Measurements from ENCODE around the gene SLC25A42. TPM values are rescaled to one million over a fixed set of nuclear protein-coding genes. Genes with fewer than 3 reads are reported as not detected.

The SLC25A42 gene
- polyA plus RNA-seq, 10 donors, result 7.5 to 10.7 (median 9.3) TPM

DNA sequence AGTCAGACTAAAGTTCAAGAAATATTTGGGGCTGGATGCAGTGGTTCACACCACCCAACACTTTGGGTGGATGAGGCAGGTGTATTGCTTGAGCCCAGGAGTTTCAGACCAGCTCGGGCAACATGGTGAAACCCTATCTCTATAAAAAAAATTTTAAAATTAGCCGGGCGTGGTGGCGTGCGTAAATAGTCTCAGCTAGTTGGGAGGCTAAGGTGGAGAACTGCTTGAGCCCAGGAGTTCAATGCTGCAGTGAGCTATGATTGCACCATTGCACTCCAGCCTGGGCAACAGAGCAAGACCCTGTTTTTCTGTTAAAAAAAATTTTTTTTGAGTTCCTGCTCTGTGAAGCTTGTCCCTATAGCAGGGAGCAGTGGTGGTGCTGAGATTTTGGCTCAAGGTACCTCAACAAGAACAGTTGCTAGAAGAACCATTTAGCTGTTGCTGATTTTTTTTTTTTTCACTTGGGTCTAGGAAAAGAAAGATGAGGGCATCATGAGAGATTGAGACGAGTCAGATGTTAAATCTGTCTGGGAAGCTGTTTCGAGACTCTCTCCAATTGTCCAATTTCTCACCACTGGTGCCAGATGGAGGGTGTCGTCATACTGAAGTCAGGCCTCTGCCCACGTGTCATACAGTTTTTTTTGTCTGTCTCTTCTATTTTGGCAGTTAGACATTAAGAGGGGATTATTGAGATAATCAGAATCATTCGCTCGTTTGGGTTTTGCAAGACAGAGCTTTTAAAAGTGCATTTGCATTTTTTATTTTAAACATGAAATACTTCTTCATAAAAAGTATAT lies 3.7 kb downstream of the SLC25A42 start:
- DNase-seq, result peak in 2 of 3 donors; percentile 28 to 47

- DNase-seq, result peak in 1 of 3 donors; percentile 43
These were observed 5.2 kb downstream of the SLC25A42 start for GRCh38 chr19:19068659-19069654.

DNA sequence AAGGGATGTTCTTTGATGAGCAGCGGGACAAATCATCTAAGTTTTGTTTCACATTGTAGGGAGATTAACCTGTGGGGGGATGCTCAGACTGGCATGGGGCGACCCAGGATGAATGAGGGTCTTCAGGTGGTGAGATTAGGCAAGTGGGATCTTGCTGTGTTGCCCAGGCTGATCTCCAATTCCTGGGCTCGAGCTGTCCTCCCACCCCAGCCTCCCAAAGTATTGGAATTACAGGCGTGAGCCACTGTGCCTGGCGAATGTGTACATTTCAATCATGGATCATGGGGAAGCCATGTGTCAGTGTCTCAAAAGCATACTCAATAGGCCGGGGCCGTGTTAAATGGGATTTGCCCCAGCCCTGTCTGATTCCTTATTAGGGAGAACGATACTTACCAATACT lies 8.1 kb downstream of the SLC25A42 start:
- DNase-seq, result no peak

GRCh38 chr19:19074196-19074882 lies 10.5 kb downstream of the SLC25A42 start:
- no peak for DNase-seq

- DNase-seq, result no peak
These were observed 11.3 kb downstream of the SLC25A42 start for GRCh38 chr19:19075126-19075525.

DNA sequence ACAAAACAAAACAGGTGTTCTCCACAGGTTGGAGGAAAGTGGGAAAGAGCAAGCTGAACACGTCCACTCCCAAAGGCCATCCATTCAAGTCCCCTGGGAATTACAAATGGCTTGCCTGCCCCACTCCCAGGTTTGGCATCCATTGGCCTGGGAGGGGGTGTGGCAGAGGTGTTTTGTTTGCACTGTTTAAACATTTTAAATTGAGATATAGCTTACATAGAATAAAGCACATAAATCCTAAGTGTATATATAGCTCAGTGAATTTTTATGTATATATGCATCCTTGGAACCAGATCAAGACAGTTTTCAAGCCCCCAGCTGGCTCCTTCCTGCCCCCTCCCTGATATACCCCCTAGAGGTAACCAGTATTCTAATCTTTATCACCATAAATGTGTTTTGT lies 12.7 kb downstream of the SLC25A42 start:
- DNase-seq, result no peak

- no peak for DNase-seq
These were observed 13.3 kb downstream of the SLC25A42 start for GRCh38 chr19:19077103-19077502.

DNA sequence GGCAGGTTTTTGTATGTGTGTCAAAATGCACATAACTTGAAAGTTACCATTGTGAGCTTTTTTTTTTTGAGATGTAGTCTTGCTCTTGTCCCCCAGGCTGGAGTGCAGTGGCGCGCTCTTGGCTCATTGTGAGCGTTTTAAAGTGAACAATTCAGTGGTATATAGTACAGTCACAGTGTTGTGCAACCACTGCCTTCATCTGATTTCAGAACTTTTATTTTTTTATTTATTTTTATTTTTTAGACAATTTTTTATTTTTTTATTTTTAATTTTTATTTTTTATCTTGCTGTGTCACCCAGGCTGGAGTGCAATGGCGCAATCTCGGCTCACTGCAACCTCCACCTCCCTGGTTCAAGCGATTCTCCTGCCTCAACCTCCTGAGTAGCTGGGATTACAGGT lies 15.0 kb downstream of the SLC25A42 start:
- no peak for DNase-seq

DNA sequence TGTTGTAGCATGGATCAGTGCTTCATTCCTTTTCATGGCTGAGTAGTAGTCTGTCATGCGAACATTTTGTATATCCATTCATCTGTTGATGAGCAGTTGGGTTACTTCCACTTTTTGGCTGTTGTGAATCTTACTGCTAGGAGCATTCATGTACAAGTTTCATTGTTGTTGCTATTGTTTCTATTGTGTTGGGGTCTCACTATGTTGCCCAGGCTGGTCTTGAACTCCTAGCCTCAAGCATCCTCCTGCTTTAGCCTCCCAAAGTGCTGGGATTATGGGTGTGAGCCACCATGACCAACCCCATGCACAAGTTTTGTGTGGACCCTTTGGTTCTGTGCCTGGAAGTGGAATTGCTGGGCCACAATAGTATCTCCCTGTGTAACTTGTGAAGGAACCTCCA lies 15.8 kb downstream of the SLC25A42 start:
- DNase-seq, result no peak

DNA sequence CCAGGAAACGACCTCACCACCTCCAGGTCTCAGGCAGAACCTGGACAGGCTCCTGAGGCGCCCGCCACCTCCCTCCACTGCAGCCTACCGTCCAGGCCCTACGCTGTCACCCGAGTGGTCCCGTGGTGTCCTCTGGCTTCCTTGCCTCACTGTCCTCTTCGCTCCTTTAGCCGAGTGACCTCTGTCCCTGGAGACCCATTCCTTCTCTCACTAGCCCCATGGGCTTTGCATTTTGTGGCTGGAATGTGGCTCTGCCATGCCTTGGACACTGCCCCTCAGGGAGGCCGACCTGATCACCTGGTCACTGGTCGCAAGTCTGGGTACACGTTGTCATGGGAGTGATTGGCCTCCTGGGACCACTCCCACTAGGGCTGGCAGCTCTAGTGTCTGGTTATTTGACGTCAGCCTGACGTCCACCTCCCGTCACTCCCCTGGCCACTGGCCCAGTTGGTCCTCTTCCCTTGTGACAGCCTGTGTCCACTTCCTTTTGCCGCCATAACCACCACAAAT lies 17.9 kb downstream of the SLC25A42 start:
- no peak for DNase-seq

DNA sequence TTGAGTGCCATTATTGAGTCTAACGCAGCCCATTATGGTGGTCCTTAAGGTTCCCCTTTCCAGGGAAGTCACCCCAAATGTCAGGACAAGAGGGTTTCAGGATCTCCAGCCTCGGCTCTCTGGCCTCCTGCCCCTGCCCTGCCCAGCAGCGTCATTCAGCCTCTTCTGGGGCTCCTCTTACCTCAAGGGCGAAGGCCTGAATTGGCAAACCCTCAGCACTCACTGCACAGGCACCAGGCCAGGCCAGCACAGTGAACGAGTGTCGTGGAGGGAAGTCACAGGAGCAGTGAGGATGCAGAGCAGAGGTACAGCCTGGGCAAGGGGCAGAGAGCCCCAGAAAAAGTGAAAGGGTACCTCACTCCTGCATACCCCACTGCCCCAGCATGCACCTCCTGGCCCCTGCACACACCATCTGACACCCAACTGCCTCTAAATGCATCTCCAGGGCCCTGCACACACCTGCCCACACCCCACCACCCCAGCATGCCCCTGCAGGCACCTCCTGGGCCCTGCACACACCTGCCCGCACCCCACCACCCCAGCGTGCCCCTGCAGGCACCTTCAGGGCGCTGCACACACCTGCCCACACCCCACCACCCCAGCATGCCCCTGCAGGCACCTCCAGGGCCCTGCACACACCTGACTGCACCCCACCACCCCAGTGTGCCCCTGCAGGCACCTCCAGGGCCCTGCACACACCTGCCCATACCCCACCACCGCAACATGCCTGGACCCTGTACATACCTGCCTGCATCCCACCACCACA lies 19.8 kb downstream of the SLC25A42 start:
- no peak for DNase-seq

- no peak for DNase-seq
These were observed 23.9 kb downstream of the SLC25A42 start for GRCh38 chr19:19087676-19088075.

DNA sequence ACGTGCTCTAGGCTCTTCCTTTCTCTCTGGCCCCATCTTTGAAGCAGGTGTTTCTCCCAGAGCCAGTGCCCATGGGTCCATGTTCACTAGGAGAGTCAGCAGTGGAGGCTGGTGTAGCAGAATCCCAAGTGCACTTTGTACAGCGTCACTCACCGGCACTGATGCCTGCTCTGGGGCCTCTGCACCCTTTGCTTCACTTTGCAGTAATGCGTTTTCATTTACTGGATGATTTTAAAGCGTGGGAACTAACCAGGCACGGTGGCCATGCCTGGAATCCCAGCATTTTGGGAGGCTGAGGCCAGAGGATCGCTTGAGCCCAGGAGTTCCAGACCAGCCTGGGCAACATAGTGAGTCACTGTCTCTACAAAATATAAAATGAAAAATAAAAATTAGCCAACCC lies 30.7 kb downstream of the SLC25A42 start:
- no peak for DNase-seq

DNA sequence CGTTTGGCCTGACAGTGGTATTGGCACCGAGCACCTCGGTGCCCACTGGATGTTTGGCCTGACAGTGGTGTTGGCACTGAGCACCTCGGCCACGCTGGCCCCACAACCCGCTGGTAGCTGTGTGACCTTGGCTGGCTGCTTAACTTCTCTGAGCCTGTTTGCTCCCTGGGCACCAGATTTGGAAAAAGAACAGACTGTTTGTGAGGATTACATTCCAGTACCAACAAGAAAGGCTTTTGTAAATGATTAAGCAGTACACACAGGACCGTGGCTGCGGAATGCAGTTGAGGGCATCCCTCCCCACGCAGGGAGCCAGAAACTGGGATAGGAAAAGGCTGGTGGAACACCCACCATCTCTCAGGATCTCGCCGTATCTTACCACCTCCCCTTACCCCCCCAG lies 31.9 kb downstream of the SLC25A42 start:
- no peak for DNase-seq

DNA sequence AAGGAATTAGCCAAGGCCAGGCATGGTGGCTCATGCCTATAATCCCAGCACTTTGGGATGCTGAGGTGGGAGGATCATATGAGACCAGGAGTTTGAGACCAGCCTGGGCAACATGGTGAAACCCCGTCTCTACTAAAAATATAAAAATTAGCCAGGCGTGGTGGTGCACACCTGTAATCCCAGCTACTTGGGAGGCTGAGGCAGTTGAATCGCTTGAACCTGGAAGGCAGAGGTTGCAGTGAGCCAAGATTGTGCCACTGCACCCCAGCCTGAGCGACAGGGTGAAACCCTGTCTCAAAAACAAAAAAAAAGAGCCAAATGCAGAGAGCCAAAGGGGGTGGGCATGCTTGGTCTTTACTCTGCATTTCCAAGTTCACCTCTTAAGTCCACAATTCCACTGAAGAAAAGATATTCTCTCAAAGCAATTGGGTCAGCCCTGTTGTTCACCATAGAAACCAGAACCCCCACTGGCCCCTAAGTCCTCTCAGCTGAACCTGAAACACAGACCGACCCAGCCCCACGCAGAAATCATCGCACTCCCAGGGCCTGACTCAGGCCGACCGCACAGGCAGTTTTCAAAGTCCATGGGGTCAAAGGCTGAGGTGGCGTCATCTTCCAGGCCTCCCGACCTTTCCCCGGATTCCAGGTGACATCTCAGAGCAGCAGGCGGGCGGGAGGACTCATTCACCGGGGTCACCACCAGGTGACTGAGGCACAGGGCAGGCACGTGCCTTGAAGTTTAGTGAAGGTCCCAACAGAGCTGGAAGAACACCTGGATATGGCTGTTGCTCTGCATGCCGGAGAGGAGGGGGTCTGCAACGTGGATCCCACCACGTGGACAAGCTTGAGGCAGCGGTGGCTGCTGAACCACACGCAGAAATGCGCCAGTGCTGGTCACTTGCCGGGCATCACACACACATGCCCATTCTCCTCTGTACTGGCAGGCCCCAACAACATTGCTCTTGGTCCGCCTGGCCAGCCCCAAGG lies 33.1 kb downstream of the SLC25A42 start:
- DNase-seq, result no peak

DNA sequence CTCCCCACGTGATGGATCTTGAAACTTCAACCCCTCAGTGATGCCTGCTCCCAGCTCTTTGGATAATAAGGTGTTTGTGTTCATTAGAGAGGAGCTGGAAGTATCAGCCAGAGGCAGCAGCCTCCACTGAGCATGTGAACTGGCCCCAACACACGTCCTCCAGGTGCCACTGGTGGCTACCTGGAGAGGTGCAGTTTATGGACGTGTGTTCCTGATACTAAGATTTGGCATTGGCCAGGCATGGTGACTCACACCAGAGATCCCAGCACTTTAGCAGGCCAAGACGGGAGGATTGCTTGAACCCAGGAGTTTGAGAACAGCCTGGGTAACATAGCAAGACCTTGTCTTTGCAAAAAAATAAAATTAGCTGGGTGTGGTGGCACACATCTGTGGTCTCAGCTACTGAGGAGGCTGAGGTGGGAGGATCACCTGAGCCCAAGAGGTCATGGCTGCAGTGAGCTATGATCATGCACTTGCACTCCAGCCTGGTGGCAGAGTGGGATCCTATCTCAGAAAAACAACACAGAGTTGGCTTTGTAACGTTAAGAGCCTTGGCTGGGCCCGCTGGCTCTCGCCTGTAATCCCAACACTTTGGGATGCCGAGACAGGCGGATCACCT lies 34.4 kb downstream of the SLC25A42 start:
- DNase-seq, result no peak

DNA sequence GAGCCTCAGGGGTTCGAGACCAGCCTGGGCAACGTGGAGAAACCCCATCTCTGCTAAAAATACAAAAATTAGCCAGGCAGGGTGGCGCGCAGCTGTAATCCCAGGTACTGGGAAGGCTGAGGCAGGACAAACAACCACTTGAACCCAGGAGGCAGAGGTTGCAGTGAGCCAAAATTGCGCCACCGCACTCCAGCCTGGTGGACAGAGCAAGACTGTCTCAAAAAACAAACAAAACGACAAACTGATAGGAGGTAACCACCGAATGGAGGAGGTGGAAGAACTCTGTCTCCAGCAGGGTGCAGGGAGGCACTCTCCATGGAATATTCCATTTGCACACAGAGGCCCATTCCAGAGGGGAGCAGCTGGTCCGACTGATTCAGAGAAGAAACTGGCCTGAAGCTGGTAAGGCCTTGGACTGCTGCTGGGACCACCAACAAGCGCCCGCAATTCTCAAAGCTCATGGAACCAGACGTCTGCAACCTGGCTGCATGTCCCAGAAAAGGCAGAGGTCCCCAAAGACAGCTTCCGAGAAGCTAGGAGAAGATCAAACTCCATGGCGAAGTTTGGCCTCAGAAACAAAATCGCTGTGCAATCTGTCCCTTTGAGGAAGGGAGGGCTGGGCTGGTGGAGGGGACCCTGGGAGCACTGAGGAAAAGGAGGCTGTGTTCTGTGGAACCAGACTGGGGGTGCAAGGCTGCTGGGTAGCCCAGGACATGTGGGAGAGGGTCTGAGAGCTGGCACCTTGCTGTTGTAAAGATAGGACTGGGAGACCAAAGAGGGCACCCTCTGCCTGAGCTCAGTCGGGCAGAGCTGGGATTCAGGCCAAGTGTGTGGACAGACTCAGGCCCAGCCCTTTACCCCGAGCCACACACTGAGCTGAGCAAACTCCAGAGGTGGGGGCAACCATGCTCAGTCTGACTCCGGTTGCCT lies 35.2 kb downstream of the SLC25A42 start:
- no peak for DNase-seq

DNA sequence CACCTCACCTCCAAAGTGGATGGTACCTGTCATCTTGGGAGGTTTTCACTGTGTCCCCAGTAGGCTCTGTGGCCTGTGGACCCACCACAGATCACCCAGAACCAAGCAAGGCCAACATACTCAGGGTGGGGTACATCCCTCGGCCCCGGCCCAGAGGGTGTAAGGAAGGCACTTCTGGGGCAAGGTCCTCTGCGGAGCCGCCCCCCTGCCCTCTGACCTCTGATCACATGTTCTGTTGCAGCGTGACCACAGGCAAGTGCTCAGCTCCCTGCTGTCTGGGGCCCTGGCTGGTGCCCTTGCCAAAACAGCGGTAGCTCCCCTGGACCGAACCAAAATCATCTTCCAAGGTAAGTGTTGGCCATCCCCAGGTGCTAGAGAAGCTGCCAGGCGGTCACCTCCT lies 37.7 kb downstream of the SLC25A42 start:
- DNase-seq, result no peak
